ENCODE data around the gene MRPS12. TPM values are rescaled to one million over a fixed set of nuclear protein-coding genes. Genes with fewer than 3 reads are reported as not detected.

MRPS12 gene
- polyA plus RNA-seq, 2 of the 4 experiments (the other 2 are of a cell fraction): 92.8 to 217 TPM

GRCh38 chr19:38944981-38945506 lies 14.3 kb downstream of the MRPS12 start:
- ATAC-seq: peak; percentile 30 to 31
- Histone ChIP-seq H3K4me1 (no peaks in the 10 kb centered on the region), H3K9me3 (no peaks in the 10 kb centered on the region), H3K27ac (no peak overlapping the region), H3K4me2 (no peak overlapping the region), H3K4me3 (no peak overlapping the region)
- WGBS (ENCODE audit: missing lambda C conversion rate): 96% methylated on average over 11 of the region's 12 CpGs
- DNase-seq (ENCODE audit: low read depth in 1 of 2, low spot score in 1 of 2): peak in 1 of 2 experiments; percentile 63
- POLR2A ChIA-PET: interaction anchor here (1.9 kb wide), 1 partner anchor 14 kb away, joined by 7 read pairs; the partner anchor contains the start of genes MRPS12 and SARS2
- CTCF ChIA-PET: interaction anchor here (1.0 to 3.1 kb wide), 10 partner anchors 9 to 417 kb away, joined by 3 to 23 read pairs (median 4); partner anchors contain the start of genes MRPS12 and SARS2
- no peak for FAIRE-seq
- no peak for TF ChIP-seq HDAC2 (IDR thresholded peaks at IDR 0.05)
- no peak for TF ChIP-seq USF2 (IDR thresholded peaks at IDR 0.05)
- TF ChIP-seq TFCP2L1 (CRISPR knock-in tag; IDR thresholded peaks at IDR 0.05): no peak
- no peak for TF ChIP-seq NR3C1 (IDR thresholded peaks at IDR 0.05)
- no peak for TF ChIP-seq CHD2 (IDR thresholded peaks at IDR 0.05; ENCODE audit: low read length, partially characterized antibody)
- TF ChIP-seq JUNB (IDR thresholded peaks at IDR 0.05): no peak
- no peak for TF ChIP-seq HOXB13 (CRISPR knock-in tag; IDR thresholded peaks at IDR 0.05; ENCODE audit: low read depth)
- TF ChIP-seq FOXS1 (CRISPR knock-in tag; IDR thresholded peaks at IDR 0.05): no peak
- TF ChIP-seq TP53 (CRISPR knock-in tag; IDR thresholded peaks at IDR 0.05): no peak
- no peak for TF ChIP-seq HOXB5 (CRISPR knock-in tag; IDR thresholded peaks at IDR 0.05)
- no peak for TF ChIP-seq RCOR1 (IDR thresholded peaks at IDR 0.05; ENCODE audit: low read depth, low read length)
- no peak for TF ChIP-seq ESRRA (IDR thresholded peaks at IDR 0.05; ENCODE audit: borderline replicate concordance, low read length)
- TF ChIP-seq SMC3 (IDR thresholded peaks at IDR 0.05): no peak
- no peak for TF ChIP-seq POLR2AphosphoS2 (conservative IDR thresholded peaks at IDR 0.05; ENCODE audit: low read length)
- TF ChIP-seq CHD4 (IDR thresholded peaks at IDR 0.05; ENCODE audit: borderline replicate concordance): no peak
- TF ChIP-seq CBX2 (IDR thresholded peaks at IDR 0.05; ENCODE audit: borderline replicate concordance, low read depth): no peak
- no peak for TF ChIP-seq RFX5 (IDR thresholded peaks at IDR 0.05)
- TF ChIP-seq MYC (IDR thresholded peaks at IDR 0.05; ENCODE audit: borderline replicate concordance, low read length): no peak

- POLR2A ChIA-PET: interaction anchor here (0.8 to 1.0 kb wide), 2 partner anchors 10 to 15 kb away, joined by 3 to 6 read pairs; partner anchors contain the start of genes MRPS12 and SARS2
- 81% methylated on average over 3 of the region's 3 CpGs for WGBS (ENCODE audit: missing lambda C conversion rate)
- no peak for DNase-seq (ENCODE audit: low read depth in 1 of 2, low spot score in 1 of 2)
- CTCF ChIA-PET: interaction anchor here (0.8 to 18.6 kb wide), 12 partner anchors 11 to 452 kb away, joined by 3 to 245 read pairs (median 4); partner anchors contain the start of genes FBXO17, MRPS12 and SARS2
- no peak overlapping the region for H3K4me2 ChIP-seq
- H3K4me1 ChIP-seq: no peaks in the 10 kb centered on the region
- no peak overlapping the region for H3K4me3 ChIP-seq
- TF ChIP-seq HOXB5 (CRISPR knock-in tag; IDR thresholded peaks at IDR 0.05): no peak
- no peak for TF ChIP-seq PBX3 (IDR thresholded peaks at IDR 0.05)
- TF ChIP-seq POLR2A (IDR thresholded peaks at IDR 0.05; ENCODE audit: low read length): no peak
- no peak for TF ChIP-seq CTCF (IDR thresholded peaks at IDR 0.05)
- TF ChIP-seq FOXS1 (CRISPR knock-in tag; IDR thresholded peaks at IDR 0.05): no peak
- TF ChIP-seq HOXB13 (CRISPR knock-in tag; IDR thresholded peaks at IDR 0.05; ENCODE audit: low read depth): no peak
- TF ChIP-seq CHD2 (IDR thresholded peaks at IDR 0.05; ENCODE audit: low read length, partially characterized antibody): no peak
- no peak for TF ChIP-seq HOXA7 (CRISPR knock-in tag; IDR thresholded peaks at IDR 0.05)
- no peak for TF ChIP-seq MAZ (IDR thresholded peaks at IDR 0.05; ENCODE audit: borderline replicate concordance, low read depth, low read length)
- TF ChIP-seq ZNF302 (CRISPR knock-in tag; IDR thresholded peaks at IDR 0.05): no peak
- no peak for TF ChIP-seq JUN (IDR thresholded peaks at IDR 0.05)
- H3K27ac ChIP-seq: no peak overlapping the region
- FAIRE-seq: no peak
- H3K9me3 ChIP-seq: no peaks in the 10 kb centered on the region
- peak; percentile 41 to 50 for ATAC-seq
Measured at GRCh38 chr19:38945562-38946228, 15.0 kb downstream of the MRPS12 start.
